GM11168 (cell line): Measurements from ENCODE around the gene ERC2.

Experiments used
- in situ Hi-C: fragments of 300-500 bp; cut with MboI; formaldehyde crosslinking; loops from one replicate; pipeline ENCODE4 v1.12.0; 2022; ENCODE audit warnings: low sequenced_read_pairs; ENCODE audit not compliant: unreplicated experiment

The ERC2 gene

DNA sequence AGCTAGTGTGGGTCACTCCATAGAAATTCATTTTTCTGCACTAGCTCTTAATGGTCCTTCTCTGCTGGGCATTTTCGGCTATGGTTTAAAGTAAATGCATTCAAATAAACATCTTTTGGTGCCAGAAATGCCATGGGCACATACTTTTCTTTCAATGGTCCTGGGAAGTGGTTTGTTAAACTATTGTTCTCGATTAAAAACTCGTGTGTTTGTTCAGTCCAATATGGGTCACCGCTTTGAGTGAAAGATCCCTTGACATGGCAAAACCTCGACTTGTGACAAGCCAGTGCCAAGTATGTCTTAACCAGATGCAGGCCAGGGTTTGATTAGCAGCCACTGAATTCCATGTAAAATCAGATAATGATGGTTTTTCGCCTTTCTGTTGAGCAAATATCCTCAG lies 649.3 kb downstream of the ERC2 start:
- in situ Hi-C loops = no loop called here

DNA sequence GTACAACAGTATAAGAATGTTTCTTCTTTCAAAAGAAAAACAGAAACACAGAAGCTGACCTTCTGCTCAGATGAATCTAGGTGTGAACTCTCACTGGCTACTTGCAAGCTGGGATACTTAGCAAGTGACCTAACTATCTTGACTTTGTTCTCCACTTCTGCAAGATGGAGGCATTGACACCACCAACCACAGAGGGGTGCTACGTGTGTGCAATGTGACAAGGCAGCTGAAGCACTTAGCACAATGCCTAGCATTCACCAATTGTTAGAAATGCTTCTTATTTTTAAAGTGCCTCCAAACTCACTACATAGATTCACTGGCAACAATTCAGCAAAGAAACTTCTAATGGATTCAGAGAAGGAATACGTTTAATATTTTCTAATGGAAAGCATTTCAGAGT lies 649.8 kb downstream of the ERC2 start:
- in situ Hi-C loops = no loop called here

DNA sequence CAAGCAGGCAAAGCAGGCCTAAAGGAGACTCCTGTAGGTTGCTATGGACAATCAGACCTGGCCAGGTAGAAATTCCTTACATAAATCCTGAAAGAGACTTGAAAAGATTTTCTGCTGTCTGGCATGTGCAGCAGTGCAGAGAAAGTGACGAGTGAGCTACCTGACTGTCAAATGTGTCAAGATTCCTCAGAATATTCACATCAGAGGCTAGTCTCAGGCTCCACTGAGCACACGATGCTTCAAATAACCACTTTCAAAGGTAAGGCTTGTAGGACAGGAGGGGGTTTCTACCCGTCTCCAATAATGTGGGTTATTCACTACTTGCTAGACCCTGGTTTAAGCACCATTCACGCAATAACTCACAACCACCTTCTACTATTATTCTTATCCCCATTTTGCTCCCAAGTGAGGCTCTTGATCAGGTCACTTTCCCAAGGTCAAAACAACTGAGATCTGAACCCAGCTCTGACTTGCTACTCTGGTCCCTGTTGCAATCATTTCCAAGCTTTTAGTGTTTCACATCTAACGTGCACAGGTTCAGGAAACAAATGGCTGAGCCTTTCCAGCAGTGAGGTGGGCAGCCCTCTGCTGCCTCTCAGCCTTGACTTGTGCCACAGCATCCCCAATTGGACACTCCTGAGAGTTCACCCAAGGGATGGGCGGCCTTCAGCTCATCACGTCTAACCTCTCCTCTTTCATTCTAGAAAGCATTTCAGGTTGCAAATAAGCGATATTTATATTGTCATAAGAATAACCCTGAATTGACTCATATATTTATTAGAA lies 651.3 kb downstream of the ERC2 start:
- in situ Hi-C loops = no loop called here

DNA sequence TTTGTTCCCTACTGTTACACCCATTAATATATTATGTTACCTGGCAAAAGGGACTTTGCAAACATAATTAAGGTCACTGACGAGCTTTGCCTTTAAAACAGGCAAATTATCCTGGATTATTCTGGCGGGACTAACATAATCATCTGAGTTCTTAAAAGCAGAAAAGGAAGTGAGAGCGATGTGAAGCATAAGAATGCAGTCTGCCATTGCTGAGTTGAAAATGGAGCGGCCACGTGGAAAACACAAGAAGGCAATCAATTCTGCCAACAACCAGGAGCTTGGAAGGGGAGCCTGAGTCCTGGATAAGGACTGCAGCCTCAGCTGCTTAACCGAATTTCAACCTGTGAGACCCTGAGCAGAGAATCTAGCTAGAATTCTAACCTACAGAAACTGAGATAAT lies 653.0 kb downstream of the ERC2 start:
- in situ Hi-C loops = no loop called here

DNA sequence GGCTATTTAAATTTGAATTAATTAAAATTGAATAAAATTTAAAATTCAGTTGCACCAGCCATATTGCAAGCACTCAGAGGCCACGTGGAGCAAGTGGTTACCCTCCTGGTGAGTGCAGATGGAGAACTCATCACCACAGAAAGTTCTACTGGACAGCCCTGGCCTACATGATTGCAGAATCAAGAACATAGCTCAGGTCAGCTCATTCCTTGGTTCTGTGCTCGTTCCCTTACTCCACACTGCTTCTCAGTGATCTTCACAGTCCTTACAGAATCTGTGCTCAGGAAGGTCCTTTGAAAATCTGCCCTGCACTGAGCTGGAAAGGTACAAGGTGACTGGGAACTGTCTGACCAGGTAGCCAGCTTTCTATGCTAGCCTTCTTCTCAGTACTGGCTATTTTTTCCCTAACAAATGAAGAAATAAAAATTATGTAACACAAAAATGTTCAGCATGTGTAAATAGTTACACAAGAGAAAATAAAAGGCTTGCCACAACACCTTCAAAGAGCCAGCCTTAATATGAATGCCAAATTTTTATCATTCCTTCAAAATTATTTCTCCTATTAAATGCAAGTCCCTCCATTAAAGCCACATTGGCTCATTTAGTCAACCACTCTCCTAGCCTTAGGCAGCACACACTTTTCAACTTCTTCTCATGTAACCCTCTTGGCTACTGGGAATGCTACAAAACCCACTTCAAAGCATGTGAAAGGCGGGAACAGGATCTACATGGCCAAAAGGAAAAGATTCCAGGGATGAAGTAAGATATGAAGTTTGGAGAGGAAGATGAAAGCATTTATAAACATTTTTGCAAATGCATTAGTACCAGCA lies 654.8 kb downstream of the ERC2 start:
- in situ Hi-C loops = no loop called here

DNA sequence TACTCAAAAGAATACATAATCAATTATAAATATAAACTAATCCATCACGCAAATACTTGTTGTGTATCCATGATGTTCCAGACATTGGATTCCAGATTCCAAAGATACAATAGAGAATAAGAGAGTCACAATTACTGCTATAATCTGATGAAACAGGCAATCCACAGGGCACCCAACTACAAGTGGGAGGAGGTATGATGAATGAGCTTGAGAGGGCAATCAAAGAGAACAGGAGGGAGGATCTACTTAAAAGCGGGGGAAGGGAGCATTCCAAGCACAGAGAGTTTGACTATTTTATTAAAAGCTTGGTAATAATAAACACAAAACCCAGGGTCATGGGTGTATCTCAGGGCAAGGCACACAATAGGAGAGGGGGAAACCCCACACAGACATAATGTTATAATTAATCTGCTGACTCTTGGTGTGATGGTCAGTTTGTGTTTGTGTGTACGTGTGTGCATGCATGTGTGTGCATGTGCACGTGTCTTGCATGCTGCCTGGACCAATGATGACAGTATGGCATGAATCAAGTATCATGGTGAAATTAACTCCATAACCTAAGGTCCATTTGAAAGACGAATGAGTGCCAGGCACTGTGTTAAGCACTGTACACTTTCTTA lies 655.8 kb downstream of the ERC2 start:
- in situ Hi-C loops = no loop called here

DNA sequence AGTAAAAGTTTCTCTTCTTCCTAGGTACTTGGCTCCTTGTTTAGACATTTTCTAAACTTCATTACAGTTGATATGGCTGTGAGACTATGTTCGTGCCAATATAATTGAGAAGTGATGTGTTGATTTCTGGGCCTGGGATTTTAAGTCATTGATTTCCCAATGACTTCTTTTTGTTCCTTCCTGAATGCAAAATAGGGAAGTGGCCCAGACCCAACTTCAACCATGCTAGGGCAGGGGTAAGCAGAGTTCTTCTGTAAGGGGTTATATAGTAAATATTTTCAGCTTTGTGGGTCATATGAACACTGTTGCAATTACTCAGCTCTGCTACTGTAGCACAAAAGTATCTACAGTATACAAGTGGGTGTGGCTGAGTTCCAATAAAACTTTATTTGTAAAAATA lies 661.1 kb downstream of the ERC2 start:
- in situ Hi-C loops = no loop called here

DNA sequence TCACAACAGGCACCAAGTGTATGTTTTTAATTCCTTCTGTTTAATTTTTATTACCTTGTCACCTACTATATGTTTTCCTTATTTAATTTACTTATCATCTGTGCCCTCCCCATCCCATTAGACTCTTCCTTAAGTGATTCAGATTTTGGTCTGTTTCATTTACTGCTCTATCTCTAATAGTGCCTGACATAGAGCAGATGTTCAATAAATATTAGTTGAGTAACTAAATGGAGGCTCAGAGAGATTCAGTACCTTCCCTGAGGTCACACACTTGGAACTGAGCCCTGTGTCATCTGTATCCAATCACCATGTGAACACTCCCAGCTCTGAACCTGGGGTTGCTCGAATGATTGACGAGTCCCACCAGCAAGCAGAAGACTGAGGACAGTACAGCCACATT lies 663.1 kb downstream of the ERC2 start:
- in situ Hi-C loops = no loop called here

DNA sequence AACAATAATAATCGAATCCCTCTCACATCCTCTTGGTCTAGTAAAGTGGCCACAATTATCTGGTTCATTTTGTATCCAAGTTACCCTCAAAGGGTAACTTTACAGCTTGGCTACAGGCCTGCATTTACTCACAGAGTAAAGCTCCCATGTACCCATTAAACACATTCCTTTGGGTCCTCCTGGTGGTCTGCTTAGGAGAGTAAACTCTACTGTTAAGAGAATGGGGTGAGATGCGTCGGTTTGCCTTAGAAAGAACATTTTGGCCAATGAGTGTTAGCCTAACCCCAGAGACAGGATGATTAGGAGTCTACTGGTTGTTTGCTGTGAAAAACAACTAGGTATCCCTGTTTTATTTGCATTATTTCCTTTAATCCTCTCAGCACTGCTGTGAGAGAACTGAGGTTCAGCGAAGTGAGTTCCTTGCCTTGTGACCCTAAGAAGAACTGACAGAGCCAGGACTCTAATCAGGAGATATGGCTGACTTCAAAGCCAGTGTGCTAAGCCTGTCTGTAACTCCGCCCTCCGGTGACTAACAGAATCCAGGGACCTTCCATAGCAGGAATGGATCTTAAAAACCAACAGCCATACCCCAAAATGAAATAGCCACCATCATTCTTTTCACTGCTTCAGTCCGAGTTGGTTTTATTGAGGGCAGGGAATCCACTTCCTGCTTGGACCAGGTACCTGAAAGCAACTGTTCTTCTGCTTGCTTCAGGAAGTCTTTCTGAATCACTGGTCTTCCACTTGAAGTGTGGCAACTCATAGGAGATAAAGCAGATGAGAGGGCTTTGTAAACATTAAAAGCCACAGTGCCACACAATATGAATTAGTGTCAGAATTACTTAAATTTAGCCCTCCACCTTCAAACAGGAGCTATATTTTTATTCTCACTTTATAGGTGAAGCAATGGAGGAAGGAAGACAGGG lies 663.8 kb downstream of the ERC2 start:
- in situ Hi-C loops = no loop called here

DNA sequence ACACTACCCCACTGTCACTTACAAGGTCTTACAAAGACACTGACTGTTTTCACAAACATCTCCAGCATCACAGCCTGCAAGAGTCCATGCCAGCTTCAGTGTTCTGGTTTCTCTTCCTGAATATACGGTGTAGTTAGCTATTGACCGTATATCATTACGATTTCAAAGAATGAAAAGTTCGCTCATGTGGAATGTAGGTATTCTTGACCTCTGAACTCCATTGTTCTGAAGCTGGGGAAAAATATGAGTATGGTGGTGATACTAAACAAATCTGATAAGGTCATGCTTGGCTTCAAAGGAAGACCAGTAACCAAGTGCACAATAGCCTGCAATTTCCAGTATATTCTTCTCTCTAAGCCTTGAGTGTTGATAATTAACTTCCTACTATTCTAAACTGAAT lies 665.5 kb downstream of the ERC2 start:
- in situ Hi-C loops = no loop called here

DNA sequence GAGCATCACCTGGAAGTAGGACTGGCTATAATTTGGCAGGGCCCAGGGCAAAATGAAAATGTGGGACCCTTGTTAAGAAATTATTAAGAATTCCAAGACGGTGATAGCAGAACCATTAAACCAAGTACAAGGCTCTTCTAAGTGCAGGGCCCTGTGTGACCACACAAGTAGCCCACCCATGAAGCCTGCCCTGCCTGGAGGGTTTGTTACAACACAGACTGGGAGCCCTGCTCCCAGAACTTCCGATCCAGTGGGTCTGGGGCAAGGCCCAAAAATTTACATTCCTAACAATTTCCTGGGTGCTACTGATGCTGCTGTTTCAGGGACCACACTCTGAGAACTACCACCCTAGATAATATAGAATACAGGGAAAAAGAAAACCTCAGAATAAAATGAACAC lies 666.6 kb downstream of the ERC2 start:
- in situ Hi-C loops = no loop called here

DNA sequence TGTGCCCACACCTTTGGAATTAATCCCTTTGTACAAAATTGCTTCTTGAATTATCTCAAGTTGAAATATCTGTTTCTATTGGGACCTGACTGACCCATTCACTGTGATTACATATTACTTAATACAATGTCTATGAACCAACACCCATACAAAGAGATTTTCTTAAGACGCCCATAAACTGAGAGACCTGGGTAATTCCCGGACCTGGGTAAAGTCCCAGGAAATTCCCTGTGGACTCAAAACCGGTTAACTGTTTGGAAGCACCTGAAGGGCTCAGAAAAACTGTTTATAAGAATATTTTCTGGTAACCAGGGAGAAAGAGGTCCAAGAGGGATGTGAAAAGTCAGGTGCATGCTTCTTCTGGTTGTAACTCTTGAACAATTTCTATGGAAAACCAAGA lies 667.2 kb downstream of the ERC2 start:
- in situ Hi-C loops = no loop called here

DNA sequence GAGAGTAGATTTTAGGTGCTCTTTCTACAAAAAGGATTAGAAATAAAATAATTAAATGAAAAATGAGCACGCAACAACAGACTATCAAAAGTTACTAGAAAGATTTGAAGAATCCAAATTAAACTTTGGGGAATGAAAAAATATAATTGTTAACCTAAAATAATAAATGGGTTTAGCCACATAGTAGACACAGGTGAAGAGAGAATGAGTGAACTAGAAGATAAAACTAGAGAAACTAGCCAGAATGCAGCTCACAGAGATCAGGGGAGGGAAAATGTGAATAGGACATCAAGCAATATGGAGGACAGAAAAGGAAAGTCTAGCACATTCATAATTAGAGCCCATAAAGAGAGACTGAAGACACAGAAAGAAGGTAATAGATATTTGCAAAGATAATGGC lies 670.5 kb downstream of the ERC2 start:
- in situ Hi-C loops = no loop called here

DNA sequence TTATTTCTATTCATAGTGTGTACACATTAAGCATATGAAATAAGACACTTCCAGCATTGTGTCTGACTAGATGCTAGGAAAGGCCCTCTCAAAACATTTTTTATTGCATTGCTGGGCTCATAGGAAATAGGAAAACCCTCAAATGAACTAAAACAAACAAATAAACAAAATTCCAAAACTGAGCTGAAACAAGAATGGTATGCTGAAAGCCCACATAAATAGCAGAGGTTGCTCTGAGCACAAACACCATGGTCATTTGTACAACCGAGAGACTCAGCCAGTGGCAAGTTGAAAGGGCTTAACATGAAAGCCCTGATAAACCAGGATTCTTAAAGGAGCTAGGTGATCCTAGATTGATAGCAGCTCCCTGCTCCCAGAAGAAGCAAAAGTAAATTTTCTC lies 671.2 kb downstream of the ERC2 start:
- in situ Hi-C loops = no loop called here

DNA sequence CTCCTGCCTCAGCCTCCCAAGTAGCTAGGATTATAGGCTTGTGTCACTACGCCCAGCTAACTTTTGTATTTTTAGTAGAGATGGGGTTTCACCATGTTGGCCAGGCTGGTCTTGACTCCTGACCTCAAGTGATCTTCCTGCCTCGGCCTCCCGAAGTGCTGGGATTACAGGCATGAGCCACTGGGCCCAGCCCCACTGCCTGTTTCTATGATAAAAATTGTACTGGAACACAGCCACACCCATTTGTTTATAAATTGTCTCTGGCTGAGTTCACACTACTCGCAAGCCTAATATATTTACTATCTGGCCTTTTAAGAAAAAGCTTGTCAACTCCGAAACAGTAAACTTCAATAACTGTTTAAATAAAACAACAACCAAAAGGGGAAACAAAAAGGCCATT lies 671.7 kb downstream of the ERC2 start:
- in situ Hi-C loops = no loop called here

DNA sequence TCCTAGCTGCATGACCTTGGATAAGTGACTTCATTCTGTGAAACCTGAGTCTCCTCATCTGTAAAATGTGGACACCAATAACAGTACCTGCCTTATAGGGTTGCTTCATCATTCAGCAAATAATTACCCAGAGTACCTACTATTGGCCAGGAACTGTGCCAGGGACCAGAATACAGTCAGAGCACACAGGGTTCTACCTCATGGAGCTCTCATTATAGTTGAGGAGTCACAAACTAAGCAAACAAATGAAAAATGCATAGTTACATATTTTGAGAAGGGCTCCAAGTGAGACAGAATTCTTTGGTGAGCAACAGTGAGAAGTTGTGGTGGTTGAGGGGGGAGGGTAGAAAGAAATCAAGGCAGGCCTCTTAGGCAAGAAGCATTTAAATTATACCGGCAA lies 672.5 kb downstream of the ERC2 start:
- in situ Hi-C loops = no loop called here

DNA sequence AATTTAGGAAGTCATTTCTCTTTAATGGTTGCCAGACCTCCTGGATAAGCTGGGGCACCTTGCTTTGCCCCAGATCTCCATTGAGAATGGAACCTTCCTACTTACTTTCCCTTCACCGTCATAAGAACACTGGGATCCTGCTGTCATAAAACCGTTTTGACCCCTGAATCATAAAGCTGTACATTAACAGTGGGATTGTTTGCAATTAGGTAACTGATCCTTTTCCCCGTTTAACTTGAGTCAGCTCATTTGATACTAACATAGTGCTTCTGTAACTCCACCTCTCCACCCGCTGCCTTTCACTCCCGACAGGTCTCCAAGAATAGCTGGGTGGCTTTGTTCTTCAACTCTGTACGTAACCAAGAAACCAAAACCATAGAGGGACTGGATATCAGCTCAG lies 673.0 kb downstream of the ERC2 start:
- in situ Hi-C loops = no loop called here

DNA sequence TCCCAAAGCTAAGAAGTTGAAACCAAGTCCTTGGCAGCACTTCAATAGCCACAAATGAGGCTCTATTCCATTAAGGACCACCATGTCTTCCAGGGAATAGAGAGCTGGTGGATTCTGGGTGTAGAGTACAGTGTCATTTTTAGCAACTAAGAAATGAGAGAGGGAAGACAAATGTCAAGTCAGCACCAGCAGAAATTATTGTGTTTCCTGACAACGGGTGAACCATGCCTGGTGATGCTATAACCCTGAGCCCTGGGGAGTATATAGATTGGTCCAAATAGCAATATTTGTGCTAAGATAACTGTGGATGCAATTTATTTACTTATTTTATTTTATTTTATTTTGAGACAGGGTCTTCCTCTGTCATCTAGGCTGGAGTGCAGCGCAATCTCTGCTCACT lies 675.5 kb downstream of the ERC2 start:
- in situ Hi-C loops = no loop called here

DNA sequence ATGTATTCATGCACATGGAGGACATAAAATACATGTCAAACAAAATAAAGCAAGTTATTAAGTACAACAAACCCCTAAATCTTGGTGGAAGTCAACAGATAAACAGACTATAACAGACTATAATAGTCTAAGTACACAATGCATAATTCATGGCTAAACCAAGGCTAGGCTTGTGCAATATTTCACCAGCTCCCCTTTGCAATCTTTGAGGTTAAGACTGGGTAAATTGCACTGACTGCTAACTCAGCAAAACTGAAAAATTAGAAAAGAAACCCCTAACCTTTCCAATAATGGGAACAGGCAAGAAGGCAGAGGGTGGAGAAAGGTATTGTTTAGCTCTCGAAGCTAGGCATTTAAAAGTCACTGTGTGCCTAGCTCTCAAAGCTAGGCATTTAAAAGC lies 676.3 kb downstream of the ERC2 start:
- in situ Hi-C loops = no loop called here

DNA sequence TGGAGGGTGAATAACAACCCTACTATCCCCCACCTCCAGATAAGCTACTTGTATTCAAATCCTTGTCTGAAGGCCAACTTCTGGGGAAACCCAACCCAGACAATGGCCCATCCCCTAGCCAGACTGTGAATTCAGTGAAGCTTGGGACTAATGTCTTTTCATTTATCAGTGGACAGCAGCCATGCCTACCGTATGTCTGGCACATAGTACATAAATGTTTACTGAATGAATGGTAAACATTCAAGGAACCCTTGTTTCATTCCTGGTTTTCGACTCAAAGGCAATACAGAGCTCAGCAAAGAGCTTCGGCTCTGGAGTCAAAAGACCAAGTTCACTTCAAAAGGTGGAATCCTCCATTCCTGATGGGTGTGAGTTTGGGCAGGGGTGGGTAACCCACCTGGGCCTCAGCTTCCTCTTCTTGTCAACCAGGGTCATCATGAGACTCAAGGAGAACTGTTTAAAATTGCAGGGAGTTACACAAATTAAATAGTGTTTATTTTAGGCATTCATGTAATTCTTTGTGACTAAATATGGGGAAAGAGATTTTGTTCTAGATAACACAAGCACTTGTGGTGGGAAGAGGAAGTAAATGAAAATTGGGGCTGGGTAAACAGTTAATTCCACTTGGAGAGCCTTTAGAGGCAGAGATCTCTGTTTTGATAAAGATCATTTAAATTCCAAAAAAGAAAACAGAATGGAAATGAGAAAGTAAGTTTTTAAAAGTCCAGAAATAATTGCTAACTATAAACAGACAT lies 677.5 kb downstream of the ERC2 start:
- in situ Hi-C loops = no loop called here
